HepG2 (cell line): ENCODE results near the gene CEP68. TPM values are rescaled to one million over a fixed set of nuclear protein-coding genes. Genes with fewer than 3 reads are reported as not detected.

ENCODE experiments used
- ARID2 ChIP-seq: sonication (generic); formaldehyde crosslinking; IDR thresholded peaks from 2 replicates; pipeline ENCODE4 v1.8.1; 2022; ENCODE audit warnings: mild to moderate bottlenecking, missing genetic modification reagents, borderline replicate concordance
- CBX5 ChIP-seq: sonication (generic); formaldehyde crosslinking; IDR thresholded peaks from 2 replicates; pipeline ENCODE4 v1.4.0; 2020; ENCODE audit warnings: missing genetic modification reagents, borderline replicate concordance
- DDIT3 ChIP-seq: sonication (generic); formaldehyde crosslinking; IDR thresholded peaks from 2 replicates; pipeline ENCODE4 v1.4.0; 2020; ENCODE audit warnings: mild to moderate bottlenecking, missing genetic modification reagents
- EEA1 ChIP-seq: sonication (generic); formaldehyde crosslinking; IDR thresholded peaks from 2 replicates; pipeline ENCODE4 v1.5.1; 2020; ENCODE audit warnings: mild to moderate bottlenecking, missing genetic modification reagents, borderline replicate concordance
- GPN1 ChIP-seq: sonication (generic); formaldehyde crosslinking; IDR thresholded peaks from 2 replicates; pipeline ENCODE4 v1.5.1; 2020; ENCODE audit warnings: missing genetic modification reagents, borderline replicate concordance
- RBM22 ChIP-seq: fragments of 200-400 bp; formaldehyde crosslinking; optimal IDR thresholded peaks from 2 replicates; pipeline ENCODE3; 2017; ENCODE audit warnings: mild to moderate bottlenecking, low read length, moderate library complexity
- THAP8 ChIP-seq: sonication (generic); formaldehyde crosslinking; IDR thresholded peaks from 2 replicates; pipeline ENCODE4 v1.5.1; 2020; ENCODE audit warnings: missing genetic modification reagents, mild to moderate bottlenecking, borderline replicate concordance
- ZBED4 ChIP-seq: sonication (generic); formaldehyde crosslinking; IDR thresholded peaks from 2 replicates; pipeline ENCODE4 v1.4.0; 2020; ENCODE audit warnings: missing genetic modification reagents, borderline replicate concordance
- ZBTB21 ChIP-seq: sonication (generic); formaldehyde crosslinking; IDR thresholded peaks from 2 replicates; pipeline ENCODE4 v1.4.0; 2020; ENCODE audit warnings: missing genetic modification reagents
- ZBTB33 ChIP-seq: sonication (generic); formaldehyde crosslinking; IDR thresholded peaks from 2 replicates; pipeline ENCODE4 v1.4.0; 2020; ENCODE audit warnings: missing genetic modification reagents
- ZC3H13 ChIP-seq: sonication (generic); formaldehyde crosslinking; IDR thresholded peaks from 2 replicates; pipeline ENCODE4 v1.8.1; 2023; ENCODE audit warnings: mild to moderate bottlenecking, missing genetic modification reagents, moderate library complexity
- ZC3H4 ChIP-seq: sonication (generic); formaldehyde crosslinking; IDR thresholded peaks from 2 replicates; pipeline ENCODE4 v1.4.0; 2020; ENCODE audit warnings: missing genetic modification reagents, borderline replicate concordance
- ZFP62 ChIP-seq: sonication (generic); formaldehyde crosslinking; IDR thresholded peaks from 2 replicates; pipeline ENCODE4 v1.4.0; 2020; ENCODE audit warnings: missing genetic modification reagents
- ZFP91 ChIP-seq: sonication (generic); formaldehyde crosslinking; IDR thresholded peaks from 2 replicates; pipeline ENCODE4 v1.9.0; 2022; ENCODE audit warnings: missing genetic modification reagents, mild to moderate bottlenecking, borderline replicate concordance
- ZNF282 ChIP-seq: fragments of 450-650 bp; IDR thresholded peaks from 2 replicates; pipeline ENCODE4 v1.6.1; 2018; ENCODE audit not compliant: partially characterized antibody
- ZNF564 ChIP-seq: sonication (generic); formaldehyde crosslinking; IDR thresholded peaks from 2 replicates; pipeline ENCODE4 v1.8.1; 2023; ENCODE audit warnings: mild to moderate bottlenecking, missing genetic modification reagents
- ZNF577 ChIP-seq: sonication (generic); formaldehyde crosslinking; IDR thresholded peaks from 2 replicates; pipeline ENCODE4 v1.4.0; 2020; ENCODE audit warnings: mild to moderate bottlenecking, low read depth, missing genetic modification reagents, borderline replicate concordance
- polyA plus RNA-seq, 8 experiments: library from polyadenylated mRNA; depleted of rRNA in 3 of 8; stranded (reverse) in 7 of 8; unstranded in 1 of 8; fragments of >200 nt; fragmentation: Illumina TruSeq in 4 of 8; extraction: Trizol in 4 of 8; gene quantifications; 2 replicates each; pipeline versions ENCODE4 v1.2.1 to v1.2.3, GENCODE V29; 2011 to 2016; ENCODE audit warnings: low read depth in 4 of 8, missing spikeins in 1 of 8, mixed read lengths in 1 of 8; ENCODE audit not compliant: insufficient read depth in 1 of 8
- total RNA-seq, 5 experiments: library from RNA; depleted of rRNA; stranded (reverse); fragments of >200 nt; fragmentation: Illumina TruSeq; extraction: Trizol; gene quantifications; 2 replicates each; pipeline ENCODE4 v1.2.3, GENCODE V29; 2016; ENCODE audit warnings: low read depth in 1 of 5

Gene CEP68
- total and polyA plus RNA-seq, 2 of the 13 experiments (the other 11 are each of a cell fraction or from before 2014, with no cell fraction given) = 5.7 to 9.3 TPM

- no peak for TF ChIP-seq ARID2 (CRISPR knock-in tag)
- no peak for TF ChIP-seq DDIT3 (CRISPR knock-in tag)
- no peak for TF ChIP-seq EEA1 (CRISPR knock-in tag)
- TF ChIP-seq ZC3H13 (CRISPR knock-in tag) = peak; percentile 59
- TF ChIP-seq CBX5 (CRISPR knock-in tag) = no peak
- no peak for TF ChIP-seq ZFP62 (CRISPR knock-in tag)
- no peak for TF ChIP-seq ZBTB33 (CRISPR knock-in tag)
- TF ChIP-seq ZBTB21 (CRISPR knock-in tag) = no peak
- TF ChIP-seq ZNF282 = no peak
- peak; percentile 31; the same call in 1 of the 2 replicates for TF ChIP-seq ZFP91 (CRISPR knock-in tag)
- TF ChIP-seq ZC3H4 = no peak
- TF ChIP-seq ZBED4 (CRISPR knock-in tag) = no peak
- TF ChIP-seq ZNF564 (CRISPR knock-in tag) = no peak
- peak; percentile 22 for TF ChIP-seq RBM22
- no peak for TF ChIP-seq GPN1 (CRISPR knock-in tag)
- TF ChIP-seq ZNF577 (CRISPR knock-in tag) = no peak
- no peak for TF ChIP-seq THAP8 (CRISPR knock-in tag)
Measured at GRCh38 chr2:65072181-65072970, 16.2 kb downstream of the CEP68 start (continued).
